VCaP (cell line): Measurements from ENCODE around the gene MEI4.
"Not testable (repeated sequence)": the region's sequence is repeated elsewhere in the genome, so short reads cannot be mapped to it uniquely, and the experiment has no call there.

Experiments
- H3K27ac ChIP-seq: fragments of 450-650 bp; 2 replicates; pipeline ENCODE4 v1.5.1; 2017
- CTCF ChIP-seq: fragments of 450-650 bp; conservative IDR thresholded peaks from 2 replicates; pipeline ENCODE4 v1.5.1; 2017; ENCODE audit warnings: mild to moderate bottlenecking, moderate library complexity

The MEI4 gene

GRCh38 chr6:77653816-77654215 is 977 bp downstream of the MEI4 start:
- TF ChIP-seq CTCF: no peak

GRCh38 chr6:77655035-77655434 is 2.2 kb downstream of the MEI4 start:
- not testable (repeated sequence) for H3K27ac ChIP-seq

More at GRCh38 chr6:77653816-77654215, 977 bp downstream of the MEI4 start:
- H3K27ac ChIP-seq: peak overlapping the region; percentile 55

- no peak for TF ChIP-seq CTCF
- peak overlapping the region; percentile 34; the same call in 1 of the 2 replicates for H3K27ac ChIP-seq
Measured at GRCh38 chr6:77656999-77657764, 4.3 kb downstream of the MEI4 start.

- no peak for TF ChIP-seq CTCF
Measured at GRCh38 chr6:77666340-77666739, 13.5 kb downstream of the MEI4 start.

GRCh38 chr6:77666846-77667245 is 14.0 kb downstream of the MEI4 start:
- TF ChIP-seq CTCF: no peak
- H3K27ac ChIP-seq: no peak overlapping the region

More at GRCh38 chr6:77666340-77666739, 13.5 kb downstream of the MEI4 start:
- no peak overlapping the region for H3K27ac ChIP-seq

- no peak overlapping the region for H3K27ac ChIP-seq
- TF ChIP-seq CTCF: no peak
Measured at GRCh38 chr6:77669913-77670312, 17.1 kb downstream of the MEI4 start.

GRCh38 chr6:77674211-77674610 is 21.4 kb downstream of the MEI4 start:
- TF ChIP-seq CTCF: no peak
- H3K27ac ChIP-seq: no peak overlapping the region

GRCh38 chr6:77678048-77678447 is 25.2 kb downstream of the MEI4 start:
- no peak overlapping the region for H3K27ac ChIP-seq
- TF ChIP-seq CTCF: no peak
